H1 (cell line): ENCODE data around the gene CHRDL2. TPM values are rescaled to one million over a fixed set of nuclear protein-coding genes. Genes with fewer than 3 reads are reported as not detected.

Source experiments
- CTBP2 ChIP-seq: IDR thresholded peaks from 2 replicates; pipeline ENCODE4 v1.7.0; 2011; ENCODE audit warnings: borderline replicate concordance, mild to moderate bottlenecking, moderate library complexity, mixed read lengths, low read length; ENCODE audit not compliant: insufficient read depth, insufficient read length
- JUND ChIP-seq: IDR thresholded peaks from 2 replicates; pipeline ENCODE4 v1.6.1; 2011; ENCODE audit warnings: mild to moderate bottlenecking, improper control_type of control experiment, low read length
- KDM1A ChIP-seq: fragments of 200-600, 300-600 bp; sonication (generic); IDR thresholded peaks from 2 replicates; pipeline ENCODE4 v1.7.1; 2016; ENCODE audit warnings: mild to moderate bottlenecking, low read length, borderline replicate concordance
- polyA plus RNA-seq, 7 experiments: library from polyadenylated mRNA; depleted of rRNA in 3 of 7; stranded (reverse) in 5 of 7; unstranded in 2 of 7; fragments of >200 nt in 5 of 7; fragments of 200-250 nt in 2 of 7; gene quantifications; 1 replicate in 5 of 7; 2 replicates in 1 of 7; 4 replicates in 1 of 7; pipeline versions ENCODE4 v1.2.1 to v1.2.3, GENCODE V29; 2011 to 2013; ENCODE audit warnings: missing spikeins in 2 of 7, mixed read lengths in 2 of 7
- total RNA-seq: library from RNA; stranded (reverse); fragmentation: NEBNext Ultra II Directional; extraction: Animal tissue kit (Norgen Biotek cat#: 25700); gene quantifications from 2 replicates; pipeline ENCODE4 v1.2.1, GENCODE V29; 2021
- TF ChIP-seq, protein P1 (sequence below): IDR thresholded peaks from 2 replicates; pipeline ENCODE4 v1.6.1; 2011; ENCODE audit warnings: low read depth, mild to moderate bottlenecking, low read length; ENCODE audit not compliant: insufficient read depth

CHRDL2 gene
- total and polyA plus RNA-seq, 2 of the 8 experiments (the other 6 are each of a cell fraction or from before 2014, with no cell fraction given) = 0.26 to 0.48 TPM

DNA sequence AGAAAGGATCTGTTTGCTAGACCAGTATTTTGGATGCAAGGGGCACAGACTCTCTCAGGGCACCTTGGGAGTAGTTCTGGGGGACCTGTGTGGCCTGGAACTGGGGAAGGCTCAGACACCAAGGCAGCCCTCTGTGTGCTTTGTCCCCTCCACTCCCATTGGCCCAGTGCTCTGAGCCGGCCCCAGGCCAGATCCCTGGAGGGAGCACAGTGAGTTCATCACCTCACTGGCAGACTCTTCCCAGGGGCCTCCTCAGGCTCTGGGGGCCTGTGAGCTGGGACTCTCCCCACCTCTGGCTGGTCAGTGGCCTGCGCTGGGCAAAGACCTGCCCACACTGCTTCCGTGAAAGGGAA lies 51.7 kb downstream of the CHRDL2 start (continued):
- TF ChIP-seq JUND = no peak
- TF ChIP-seq, protein P1, sequence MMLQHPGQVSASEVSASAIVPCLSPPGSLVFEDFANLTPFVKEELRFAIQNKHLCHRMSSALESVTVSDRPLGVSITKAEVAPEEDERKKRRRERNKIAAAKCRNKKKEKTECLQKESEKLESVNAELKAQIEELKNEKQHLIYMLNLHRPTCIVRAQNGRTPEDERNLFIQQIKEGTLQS = no peak
- TF ChIP-seq KDM1A = no peak
- TF ChIP-seq CTBP2 = no peak
- TF ChIP-seq, all 59 proteins: peak for 0
